Measurements from ENCODE around the gene PIEZO2. TPM values are rescaled to one million over a fixed set of nuclear protein-coding genes. Genes with fewer than 3 reads are reported as not detected.

PIEZO2 gene
- total RNA-seq, 1 donor from 2014 or later, result 134 TPM

DNA sequence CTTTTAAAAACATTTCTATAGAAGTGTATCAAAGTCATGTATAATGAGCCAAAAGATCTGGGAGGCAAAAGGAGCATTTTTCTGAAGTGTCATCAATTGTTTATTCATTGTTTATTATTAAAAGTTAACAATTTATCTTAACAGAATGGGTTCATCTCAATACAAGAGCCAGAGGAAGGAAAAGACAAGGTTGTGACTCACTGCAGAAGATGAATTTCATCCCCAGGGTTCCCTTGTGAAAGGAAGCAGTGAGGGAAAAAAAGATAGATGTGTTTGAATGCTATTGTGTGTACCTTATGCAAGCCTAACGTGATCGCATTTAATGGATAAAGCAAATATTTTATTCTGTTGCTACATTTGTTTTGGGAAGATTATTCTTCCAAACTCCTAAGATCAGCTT is 286.3 kb downstream of the PIEZO2 start:
- Mint-ChIP-seq H3K4me1 (ENCODE audit: unreplicated experiment) (peaks cover 39% of the 10 kb centered on the region), H3K27ac (ENCODE audit: unreplicated experiment) (no peak overlapping the region), H3K4me3 (ENCODE audit: unreplicated experiment) (no peak overlapping the region), H3K36me3 (ENCODE audit: unreplicated experiment) (peaks cover 21% of the 10 kb centered on the region), H3K27me3 (ENCODE audit: unreplicated experiment) (no peaks in the 10 kb centered on the region), H3K9me3 (ENCODE audit: unreplicated experiment) (peaks cover 5% of the 10 kb centered on the region)
- DNase-seq (ENCODE audit: extremely low spot score, unreplicated experiment), result no peak
- TF ChIP-seq, protein P1, sequence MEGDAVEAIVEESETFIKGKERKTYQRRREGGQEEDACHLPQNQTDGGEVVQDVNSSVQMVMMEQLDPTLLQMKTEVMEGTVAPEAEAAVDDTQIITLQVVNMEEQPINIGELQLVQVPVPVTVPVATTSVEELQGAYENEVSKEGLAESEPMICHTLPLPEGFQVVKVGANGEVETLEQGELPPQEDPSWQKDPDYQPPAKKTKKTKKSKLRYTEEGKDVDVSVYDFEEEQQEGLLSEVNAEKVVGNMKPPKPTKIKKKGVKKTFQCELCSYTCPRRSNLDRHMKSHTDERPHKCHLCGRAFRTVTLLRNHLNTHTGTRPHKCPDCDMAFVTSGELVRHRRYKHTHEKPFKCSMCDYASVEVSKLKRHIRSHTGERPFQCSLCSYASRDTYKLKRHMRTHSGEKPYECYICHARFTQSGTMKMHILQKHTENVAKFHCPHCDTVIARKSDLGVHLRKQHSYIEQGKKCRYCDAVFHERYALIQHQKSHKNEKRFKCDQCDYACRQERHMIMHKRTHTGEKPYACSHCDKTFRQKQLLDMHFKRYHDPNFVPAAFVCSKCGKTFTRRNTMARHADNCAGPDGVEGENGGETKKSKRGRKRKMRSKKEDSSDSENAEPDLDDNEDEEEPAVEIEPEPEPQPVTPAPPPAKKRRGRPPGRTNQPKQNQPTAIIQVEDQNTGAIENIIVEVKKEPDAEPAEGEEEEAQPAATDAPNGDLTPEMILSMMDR (IDR thresholded peaks at IDR 0.05), result no peak

GRCh38 chr18:10860928-10861327 is 288.4 kb downstream of the PIEZO2 start:
- H3K27ac Mint-ChIP-seq (ENCODE audit: unreplicated experiment), result peak overlapping the region; percentile 77
- peaks cover 39% of the 10 kb centered on the region for H3K4me1 Mint-ChIP-seq (ENCODE audit: unreplicated experiment)
- no peaks in the 10 kb centered on the region for H3K27me3 Mint-ChIP-seq (ENCODE audit: unreplicated experiment)
- TF ChIP-seq, protein P1 (IDR thresholded peaks at IDR 0.05), result no peak
- no peak overlapping the region for H3K4me3 Mint-ChIP-seq (ENCODE audit: unreplicated experiment)
- peaks cover 5% of the 10 kb centered on the region for H3K9me3 Mint-ChIP-seq (ENCODE audit: unreplicated experiment)
- DNase-seq (ENCODE audit: extremely low spot score, unreplicated experiment), result no peak
- peaks cover 29% of the 10 kb centered on the region for H3K36me3 Mint-ChIP-seq (ENCODE audit: unreplicated experiment)

- TF ChIP-seq, protein P1 (IDR thresholded peaks at IDR 0.05), result no peak
- Mint-ChIP-seq H3K4me1 (ENCODE audit: unreplicated experiment) (peaks cover 39% of the 10 kb centered on the region), H3K36me3 (ENCODE audit: unreplicated experiment) (peaks cover 24% of the 10 kb centered on the region), H3K4me3 (ENCODE audit: unreplicated experiment) (no peak overlapping the region), H3K27me3 (ENCODE audit: unreplicated experiment) (no peaks in the 10 kb centered on the region), H3K9me3 (ENCODE audit: unreplicated experiment) (peaks cover 5% of the 10 kb centered on the region), H3K27ac (ENCODE audit: unreplicated experiment) (peak overlapping the region; percentile 77)
- DNase-seq (ENCODE audit: extremely low spot score, unreplicated experiment), result no peak
These were observed 289.0 kb downstream of the PIEZO2 start for GRCh38 chr18:10860382-10860781.

GRCh38 chr18:10858477-10858876 is 290.9 kb downstream of the PIEZO2 start:
- H3K27ac Mint-ChIP-seq (ENCODE audit: unreplicated experiment), result peak overlapping the region; percentile 12
- no peaks in the 10 kb centered on the region for H3K9me3 Mint-ChIP-seq (ENCODE audit: unreplicated experiment)
- H3K27me3 Mint-ChIP-seq (ENCODE audit: unreplicated experiment), result no peaks in the 10 kb centered on the region
- no peak for DNase-seq (ENCODE audit: extremely low spot score, unreplicated experiment)
- TF ChIP-seq, protein P1 (IDR thresholded peaks at IDR 0.05), result no peak
- peaks cover 30% of the 10 kb centered on the region for H3K4me1 Mint-ChIP-seq (ENCODE audit: unreplicated experiment)
- no peak overlapping the region for H3K4me3 Mint-ChIP-seq (ENCODE audit: unreplicated experiment)
- peaks cover 32% of the 10 kb centered on the region for H3K36me3 Mint-ChIP-seq (ENCODE audit: unreplicated experiment)

- H3K27ac Mint-ChIP-seq (ENCODE audit: unreplicated experiment), result peak overlapping the region; percentile 13
- no peak for DNase-seq (ENCODE audit: extremely low spot score, unreplicated experiment)
These were observed 293.2 kb downstream of the PIEZO2 start for GRCh38 chr18:10856132-10856531.

More at GRCh38 chr18:10856132-10856531, 293.2 kb downstream of the PIEZO2 start:
- Mint-ChIP-seq H3K4me3 (ENCODE audit: unreplicated experiment) (no peak overlapping the region), H3K9me3 (ENCODE audit: unreplicated experiment) (no peaks in the 10 kb centered on the region), H3K4me1 (ENCODE audit: unreplicated experiment) (peaks cover 30% of the 10 kb centered on the region), H3K36me3 (ENCODE audit: unreplicated experiment) (peaks cover 36% of the 10 kb centered on the region), H3K27me3 (ENCODE audit: unreplicated experiment) (no peaks in the 10 kb centered on the region)
- TF ChIP-seq, protein P1 (IDR thresholded peaks at IDR 0.05), result no peak
